Activated T-cell treated with anti-CD3 and anti-CD28 coated beads, Interleukin-2, amount 50 U/mL, for 1 hour (primary cell): ENCODE measurements around the gene NR2F1-AS1.
"Not testable (repeated sequence)": the region's sequence is repeated elsewhere in the genome, so short reads cannot be mapped to it uniquely, and the experiment has no call there.

Experiments used
- DNase-seq: peaks from one replicate; pipeline ENCODE4 v3.0.0-alpha.2; 2020

The NR2F1-AS1 gene

DNA sequence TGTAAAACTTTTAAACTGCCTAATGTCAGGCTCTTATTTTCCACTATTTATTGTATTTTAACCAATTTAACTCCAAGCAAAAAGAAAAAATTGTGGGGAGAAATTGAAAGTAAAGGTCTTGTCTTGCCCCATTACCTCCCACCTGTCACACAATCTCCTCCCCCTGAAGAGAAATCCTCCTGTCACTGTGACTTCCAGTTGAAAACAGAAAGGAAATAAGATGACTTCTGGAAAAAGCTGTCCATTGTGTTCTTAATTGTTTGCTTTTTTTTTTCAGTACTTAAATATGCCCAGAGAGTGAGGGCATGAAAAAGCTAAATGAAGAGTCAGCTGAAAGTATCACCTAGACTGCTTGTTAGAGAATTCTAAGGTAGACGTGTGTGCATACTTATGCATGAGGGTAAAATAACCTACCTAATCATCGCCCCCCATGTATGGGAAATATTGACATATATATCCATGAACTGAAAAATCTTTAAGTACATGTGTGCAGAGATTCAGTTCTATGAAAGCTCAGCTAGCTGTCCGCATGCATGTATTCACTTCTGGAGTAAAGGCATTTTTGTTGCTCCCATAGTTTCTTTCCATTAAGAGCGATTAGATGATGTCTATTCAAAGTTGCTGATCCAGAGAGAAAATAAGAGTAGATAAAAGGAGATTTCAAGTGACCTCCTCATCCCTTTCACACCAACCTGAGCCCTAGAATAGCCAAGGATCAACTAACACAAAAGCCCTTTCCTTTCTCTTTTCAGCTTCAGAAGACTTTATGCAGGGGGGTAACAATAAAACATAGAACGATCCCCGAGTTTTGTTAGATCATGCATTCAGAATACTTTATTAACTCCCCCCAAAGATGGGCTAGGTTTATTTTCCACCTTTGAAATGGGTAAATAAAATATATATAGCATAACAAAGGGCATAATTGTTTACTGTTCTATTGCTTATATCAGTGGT, 5.3 kb downstream of the NR2F1-AS1 start:
- no peak for DNase-seq

DNA sequence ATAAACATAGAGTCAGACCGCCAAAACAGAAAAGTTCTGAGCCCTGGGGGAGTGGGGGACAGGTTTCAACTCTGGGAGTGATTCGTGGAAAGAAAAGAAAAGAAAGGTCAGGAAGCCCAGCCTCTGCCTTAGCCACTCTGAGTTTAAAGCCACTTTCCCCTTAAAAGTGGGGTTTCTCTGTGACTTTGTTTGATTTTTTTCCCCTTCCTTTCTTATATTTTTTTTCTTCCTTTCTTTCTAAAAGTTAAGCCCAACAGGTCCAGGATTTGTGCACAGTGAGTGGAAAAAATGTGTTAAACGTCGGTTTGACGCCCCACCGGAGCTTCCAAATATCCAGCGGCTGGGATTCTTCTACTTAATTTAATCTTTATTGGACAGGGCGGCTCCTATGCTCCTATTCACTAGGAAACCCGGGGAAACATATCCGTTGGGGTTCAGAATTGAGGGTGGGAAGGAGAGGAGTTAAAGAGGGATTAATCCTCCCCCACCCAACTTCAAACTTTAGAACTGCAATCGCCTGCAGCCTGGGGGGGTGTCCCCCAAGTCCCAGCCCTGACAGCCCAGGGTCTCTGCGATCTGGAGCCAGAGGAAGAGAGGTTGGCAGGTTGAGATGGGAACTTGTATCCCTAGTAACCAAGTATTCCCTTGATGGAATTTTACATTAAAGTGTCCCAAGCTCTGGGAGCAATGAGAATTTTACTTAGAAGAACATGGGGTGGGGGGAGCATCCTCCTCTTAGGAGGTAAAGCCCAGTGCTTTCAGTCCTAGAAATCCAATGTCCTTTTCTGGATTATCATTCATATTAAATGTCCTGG, 6.3 kb downstream of the NR2F1-AS1 start:
- no peak for DNase-seq

DNA sequence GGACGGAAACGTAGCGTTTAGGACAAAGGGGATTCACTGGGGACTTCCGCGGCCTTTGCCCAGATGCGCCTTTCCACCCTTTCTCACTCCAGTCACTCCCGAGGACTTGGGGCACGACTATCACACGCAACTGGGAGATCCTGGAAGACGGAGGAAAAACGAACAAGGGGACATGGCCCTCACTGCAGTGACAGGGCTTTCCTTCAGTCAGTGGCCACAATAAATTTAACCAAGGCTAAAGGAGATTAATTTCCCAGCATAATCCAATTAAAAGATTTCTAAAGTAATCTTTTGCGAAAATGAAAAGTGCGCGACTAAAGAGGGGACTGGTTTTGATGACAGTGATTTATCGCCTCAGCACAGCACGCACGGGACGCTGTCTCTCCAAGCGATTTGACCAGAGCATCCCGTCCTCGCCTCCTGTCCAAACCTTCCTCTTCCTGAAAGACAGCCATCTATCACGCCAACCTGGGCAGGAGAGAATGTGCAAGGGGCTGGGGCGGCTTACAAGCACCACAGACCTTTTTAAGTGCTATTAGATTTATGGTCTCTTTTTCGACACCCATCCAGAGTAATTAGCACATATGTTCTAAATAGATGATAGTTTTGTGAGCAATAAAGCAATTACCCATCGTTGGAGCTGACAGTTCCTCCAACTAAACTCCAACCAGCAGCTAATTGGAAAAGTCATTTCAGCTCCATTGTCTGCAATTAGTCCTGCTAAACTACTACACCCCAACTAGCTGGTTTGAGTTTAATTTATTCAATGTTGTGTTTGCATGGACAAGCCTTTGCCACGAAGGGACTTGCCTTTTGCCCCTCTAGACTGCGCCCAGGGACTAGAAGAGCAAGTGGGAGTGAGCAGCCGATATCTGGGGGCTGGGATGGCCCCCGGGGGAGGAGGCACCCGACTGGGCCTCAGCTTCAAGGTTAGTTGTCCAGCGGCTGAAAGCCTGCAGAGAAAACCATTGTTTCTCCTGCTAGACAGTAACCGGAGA, 7.4 kb downstream of the NR2F1-AS1 start:
- DNase-seq = no peak

DNA sequence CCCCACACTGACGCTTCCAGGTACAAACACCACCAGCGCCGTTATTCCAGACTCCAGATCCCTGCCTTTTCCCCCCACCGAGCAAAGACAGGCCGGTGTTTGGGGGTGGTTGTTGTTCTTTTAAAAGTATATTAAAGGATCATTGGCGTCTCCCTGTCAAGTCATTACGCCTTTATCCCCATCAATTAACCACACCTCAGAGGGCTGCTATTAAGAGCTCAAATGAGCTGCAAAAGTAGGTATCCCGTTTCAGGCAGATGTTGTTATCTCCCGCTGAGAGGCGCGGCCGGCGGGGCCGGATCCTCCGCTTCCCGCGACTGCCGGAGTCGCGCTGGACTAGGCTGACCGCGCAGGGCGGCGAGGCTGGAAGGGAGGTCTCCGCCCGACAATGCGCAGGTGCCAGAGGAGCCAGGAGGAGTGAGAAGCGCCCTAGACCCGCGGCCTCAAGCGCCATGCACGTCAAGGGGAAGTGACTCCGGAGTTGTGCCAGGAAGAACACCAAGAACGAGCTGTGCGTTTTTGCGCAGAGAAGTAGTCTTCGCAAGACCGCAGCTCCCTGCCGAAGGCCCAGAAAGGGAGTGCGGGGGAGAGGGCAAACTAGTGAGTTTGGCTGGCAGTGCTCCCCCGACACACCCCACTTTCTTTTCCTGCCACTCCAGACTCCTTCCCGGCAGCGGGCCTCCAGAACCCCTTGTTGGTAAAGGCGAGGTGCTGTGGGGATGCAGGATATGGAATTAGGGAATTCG, 8.2 kb downstream of the NR2F1-AS1 start:
- DNase-seq = no peak

DNA sequence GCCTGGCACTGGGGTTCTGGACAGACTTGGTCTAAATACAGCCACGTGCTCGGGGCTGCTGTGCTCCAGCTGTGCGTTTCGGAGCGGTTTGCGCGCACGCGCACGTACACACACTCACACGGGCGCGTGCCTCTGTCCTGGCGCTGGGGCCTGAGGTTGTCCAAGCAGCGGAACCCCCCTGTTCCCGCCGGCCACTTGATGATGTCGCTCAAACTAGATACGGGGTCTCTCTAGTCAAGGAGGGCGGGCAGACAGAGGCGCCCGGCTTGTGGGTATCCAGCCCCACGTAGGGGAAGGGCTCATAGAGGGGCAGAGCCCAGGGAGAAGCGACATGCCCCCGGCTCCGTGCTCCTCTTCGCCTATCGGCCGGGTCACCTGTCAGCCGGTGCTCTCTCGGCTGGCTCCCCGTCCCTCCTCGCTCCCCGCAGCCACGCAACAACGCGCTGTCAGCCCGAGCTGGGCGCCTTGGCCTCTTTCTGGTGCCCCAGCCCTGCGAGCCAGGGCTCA, 8.9 kb downstream of the NR2F1-AS1 start:
- DNase-seq = no peak

DNA sequence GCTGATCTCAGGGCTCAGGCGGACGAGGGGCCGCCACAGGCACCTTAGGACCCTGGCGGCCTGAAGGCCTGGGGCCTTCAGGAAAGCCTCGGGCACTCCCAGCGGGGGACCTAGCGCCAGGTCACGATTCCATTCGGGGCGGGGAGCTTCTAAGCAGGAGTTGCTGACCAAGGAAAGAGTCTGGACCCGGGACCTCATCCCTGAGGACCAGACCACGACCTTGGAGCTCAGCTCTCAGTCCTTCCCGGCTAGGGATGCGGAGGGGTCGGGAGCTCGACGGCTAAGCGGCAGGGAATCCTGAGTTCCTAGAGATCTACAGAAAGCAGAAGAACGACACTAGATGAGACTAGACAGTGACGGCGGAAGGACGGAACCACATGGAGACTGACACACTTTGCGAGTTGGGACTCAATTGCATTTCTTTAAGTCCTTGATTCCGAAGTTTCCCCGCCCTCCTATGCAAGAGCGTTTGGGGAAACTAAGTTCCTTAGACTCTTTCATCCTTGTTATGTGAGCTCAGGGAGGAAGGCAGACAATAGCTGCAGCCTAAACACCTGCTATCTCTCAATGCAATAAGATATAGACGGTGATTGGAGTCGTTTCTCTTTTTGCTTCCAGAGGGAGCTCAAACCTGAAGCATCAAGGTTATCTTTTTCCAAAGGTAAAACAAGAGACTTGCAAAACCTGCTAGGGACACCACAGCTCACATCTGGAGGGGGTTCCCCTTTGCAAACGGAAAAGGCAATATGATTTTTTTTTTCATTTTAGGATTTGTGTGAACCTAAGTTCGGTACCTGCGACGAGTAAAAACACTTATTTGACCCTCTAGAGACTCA, 9.7 kb downstream of the NR2F1-AS1 start:
- DNase-seq = no peak

DNA sequence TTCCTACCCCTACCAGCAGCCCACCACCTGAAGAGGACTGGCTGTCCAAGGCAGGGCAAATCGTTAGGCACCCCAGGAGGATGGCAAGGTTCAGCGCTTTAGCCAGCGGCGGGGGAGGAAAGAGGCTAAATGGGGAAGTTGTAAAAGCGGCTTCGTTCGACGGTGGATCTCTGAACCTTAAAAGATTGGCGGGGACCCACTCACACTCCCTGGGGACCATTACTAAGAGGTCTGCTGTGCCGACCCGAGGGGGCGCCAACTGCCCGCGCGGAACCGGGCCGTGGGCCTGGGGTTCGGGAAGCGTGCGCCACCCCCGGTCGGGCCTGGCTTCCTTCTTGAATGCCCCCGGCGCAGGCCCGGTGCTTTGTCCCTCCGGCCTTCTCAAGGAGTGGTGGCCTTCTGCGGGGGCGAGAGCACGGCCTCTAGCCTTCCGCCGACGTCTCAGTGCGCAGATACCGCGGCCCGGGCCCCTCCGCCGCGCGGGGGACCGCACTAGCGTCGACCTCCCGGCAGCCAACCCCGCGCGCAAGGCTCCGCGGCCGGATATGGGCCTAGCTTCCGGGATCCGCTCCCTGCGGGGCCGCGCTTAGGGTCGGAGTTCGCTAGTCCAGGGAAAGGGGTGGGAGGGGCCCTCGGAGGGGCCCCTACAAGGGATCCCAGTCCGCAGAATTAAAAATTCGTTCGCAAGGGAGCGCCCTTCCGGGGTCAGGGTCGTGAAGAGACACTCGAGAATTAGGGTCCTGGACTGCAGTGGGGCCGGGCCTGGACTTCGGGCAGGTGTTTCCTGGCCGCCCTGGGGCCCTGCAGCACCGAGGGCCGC, 10.5 kb downstream of the NR2F1-AS1 start:
- DNase-seq = no peak

DNA sequence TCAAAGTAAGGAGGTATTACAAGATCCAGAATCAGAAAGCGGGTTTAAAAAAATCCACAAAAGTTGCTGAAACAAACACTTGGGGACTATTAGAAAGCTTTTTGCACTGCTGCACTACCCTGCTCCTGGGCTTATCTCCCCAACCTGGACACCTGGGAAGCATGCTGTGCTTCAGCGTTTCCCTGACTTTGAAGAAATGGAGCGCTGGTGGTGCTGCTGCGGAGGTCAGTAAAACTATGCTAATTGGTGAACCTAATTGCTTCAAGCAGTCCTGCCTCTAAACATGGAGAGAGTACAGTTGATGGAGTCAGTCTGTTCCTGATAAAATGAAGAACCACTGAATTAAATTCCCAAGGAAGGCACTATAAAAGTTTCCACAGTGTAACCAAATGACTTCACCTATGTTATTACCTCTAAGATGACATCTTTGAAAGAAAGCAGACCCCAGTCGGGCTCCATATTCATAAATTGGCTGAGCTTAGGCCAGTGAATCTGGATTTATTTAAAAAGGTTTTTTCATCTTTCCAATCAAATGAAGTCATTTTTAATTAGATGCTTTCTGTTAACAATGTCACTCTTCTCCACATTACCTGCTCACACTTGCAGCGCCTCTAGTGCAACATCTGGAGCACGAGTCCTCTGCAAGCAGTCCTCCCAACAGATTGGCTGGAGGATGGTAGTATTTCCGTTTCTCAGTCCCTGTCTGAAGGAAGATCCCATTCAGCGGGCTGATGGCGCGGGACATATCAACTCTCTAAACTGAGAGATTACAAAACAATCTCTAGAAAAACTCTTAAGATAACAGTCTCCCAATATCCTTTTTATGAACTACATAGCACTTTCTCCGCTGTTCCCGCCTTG, 11.5 kb downstream of the NR2F1-AS1 start:
- DNase-seq = no peak

DNA sequence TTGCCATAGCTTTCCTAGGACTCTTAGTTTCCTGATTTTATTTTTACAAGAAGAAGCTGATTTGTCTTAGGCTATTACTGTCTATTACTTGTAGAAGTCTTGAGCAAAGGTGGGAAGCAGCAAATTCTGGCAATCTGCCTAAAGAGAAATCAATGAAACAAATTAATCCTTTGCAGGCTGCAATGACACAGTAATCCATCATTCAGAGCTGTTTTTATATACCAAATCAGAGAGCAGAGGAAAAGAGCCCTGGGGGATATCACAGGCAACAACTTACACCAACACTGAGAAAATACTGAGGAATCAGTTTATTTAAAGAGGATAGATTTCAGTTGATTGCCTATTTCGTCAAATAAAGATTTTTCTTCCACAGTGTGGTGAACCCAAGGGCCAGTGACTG, 13.6 kb downstream of the NR2F1-AS1 start:
- DNase-seq = no peak

DNA sequence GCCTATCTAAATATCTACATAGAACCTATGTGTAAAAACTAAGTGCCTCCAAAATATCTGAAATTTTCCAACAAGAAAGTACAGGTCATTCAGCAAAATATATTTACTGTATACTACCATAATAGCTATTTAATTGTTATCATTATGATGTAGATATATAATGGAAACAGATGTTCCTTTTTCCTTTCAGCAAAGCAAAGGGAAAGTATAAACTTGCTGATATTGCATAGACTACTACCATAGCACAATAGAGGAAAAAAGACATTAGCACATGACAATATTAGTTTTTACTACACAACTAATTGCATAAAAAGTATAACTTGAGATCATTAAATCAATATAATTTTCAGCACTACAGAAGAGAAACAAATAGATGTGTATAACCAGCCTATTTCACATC, 14.9 kb downstream of the NR2F1-AS1 start:
- DNase-seq = no peak

DNA sequence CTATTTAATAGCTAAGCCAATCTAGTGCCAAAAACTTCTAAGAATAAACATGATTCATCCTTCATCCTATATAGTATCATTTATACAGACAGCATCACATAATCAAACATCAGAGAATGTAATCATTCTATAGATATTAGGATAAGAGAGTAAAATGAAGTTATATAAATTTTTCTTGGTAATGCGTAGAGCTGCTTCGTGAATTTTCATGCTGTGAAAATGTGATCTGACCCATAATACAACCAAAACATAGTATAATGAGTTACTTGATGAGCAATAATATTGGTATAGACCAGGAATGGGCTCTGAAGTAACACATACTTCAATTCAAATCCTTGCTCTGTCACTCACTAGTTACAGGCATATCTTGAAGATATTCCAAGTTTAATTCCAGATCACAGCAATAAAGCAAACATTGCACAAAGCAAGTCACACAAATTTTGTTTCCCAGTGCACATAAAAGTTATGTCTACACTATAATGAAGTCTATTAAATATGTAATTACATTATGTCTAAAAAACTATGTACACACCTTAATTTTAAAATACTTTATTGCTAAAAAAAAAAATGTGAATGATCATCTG, 23.9 kb downstream of the NR2F1-AS1 start:
- no peak for DNase-seq

DNA sequence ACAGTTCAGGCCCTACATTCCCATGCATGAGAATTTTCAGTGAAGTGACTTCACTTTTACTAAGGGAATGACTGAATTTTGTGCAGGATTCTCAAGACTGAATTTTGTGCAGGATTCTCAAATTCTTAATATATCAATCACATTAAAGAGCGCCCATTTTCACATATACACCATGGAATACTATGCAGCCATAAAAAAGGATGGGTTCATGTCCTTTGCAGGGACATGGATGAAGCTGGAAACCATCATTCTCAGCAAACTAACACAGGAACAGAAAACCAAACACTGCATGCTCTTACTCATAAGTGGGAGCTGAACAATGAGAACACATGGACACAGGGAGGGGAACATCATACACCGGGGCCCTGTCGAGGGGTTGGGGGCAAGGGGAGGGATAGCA, 31.4 kb downstream of the NR2F1-AS1 start:
- DNase-seq = not testable (repeated sequence)

DNA sequence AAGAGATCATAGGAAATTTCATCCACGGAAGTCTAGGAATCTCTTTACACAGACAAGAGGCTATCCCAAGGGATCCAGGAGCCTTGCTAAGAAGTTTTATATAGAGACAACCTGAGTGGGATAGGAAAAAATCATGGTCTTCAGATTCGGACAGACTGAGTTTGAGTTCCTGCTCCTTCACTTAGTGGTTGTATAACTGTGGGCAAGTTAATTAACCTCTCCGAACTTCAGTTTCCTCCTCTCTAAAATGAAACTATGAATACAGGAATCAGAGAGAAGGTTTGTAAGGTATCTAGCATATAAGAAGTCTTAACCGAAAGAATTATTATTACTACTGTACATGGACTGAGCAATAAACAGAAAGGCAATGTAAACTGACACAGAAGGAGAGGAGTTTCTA, 35.1 kb downstream of the NR2F1-AS1 start:
- no peak for DNase-seq

DNA sequence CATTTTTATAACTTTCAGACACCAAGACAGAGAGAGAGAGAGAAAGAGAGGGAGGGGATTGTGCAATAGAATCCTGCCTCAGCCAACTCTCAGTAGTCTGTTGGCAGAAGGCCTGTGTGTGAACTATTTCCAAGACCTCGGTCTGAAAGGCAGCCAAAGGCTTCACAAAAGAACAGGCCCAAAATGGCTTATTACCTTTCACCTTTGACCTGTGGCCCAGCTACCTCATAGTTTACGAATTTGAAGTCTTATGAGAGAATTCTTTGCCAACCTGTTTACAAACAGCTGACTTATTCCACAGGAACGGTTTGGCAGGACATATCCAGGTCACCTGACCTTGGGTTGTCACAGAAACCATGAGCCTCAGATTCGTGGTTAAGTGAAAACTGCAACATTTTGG, 48.6 kb downstream of the NR2F1-AS1 start:
- DNase-seq = no peak

DNA sequence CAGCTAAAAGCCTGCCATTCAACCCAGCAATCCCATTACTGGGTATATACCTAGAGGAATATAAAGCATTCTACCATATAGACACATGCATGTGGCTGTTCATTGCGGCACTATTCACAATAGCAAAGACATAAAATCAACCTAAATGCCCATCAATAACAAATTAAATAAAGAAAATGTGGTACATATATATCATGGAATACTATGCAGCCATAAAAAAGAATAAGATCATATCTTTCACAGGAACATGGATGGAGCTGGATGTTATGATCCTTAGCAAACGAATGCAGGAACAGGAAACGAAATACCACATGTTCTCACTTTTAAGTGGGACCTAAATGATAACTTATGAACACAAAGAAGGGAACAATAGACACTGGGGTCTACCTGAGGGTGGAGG, 59.2 kb downstream of the NR2F1-AS1 start:
- not testable (repeated sequence) for DNase-seq

DNA sequence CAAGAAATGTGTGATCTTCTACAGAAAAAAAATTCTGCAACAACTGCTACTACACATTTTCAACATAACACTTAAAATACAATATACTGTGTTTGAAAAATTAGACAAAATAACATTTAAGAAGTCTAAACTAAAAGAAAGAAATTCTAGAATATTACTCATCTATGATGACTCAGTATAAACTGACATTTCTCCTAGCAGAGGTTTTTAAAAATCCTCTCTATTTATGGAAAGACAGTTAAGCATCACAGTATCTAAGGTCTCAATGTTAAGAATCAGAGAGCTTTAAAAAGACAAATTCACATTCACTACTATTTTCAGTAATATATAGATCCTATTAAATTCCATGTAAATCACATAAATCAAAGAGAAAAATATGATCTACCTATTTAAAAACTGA, 61.3 kb downstream of the NR2F1-AS1 start:
- DNase-seq = no peak

DNA sequence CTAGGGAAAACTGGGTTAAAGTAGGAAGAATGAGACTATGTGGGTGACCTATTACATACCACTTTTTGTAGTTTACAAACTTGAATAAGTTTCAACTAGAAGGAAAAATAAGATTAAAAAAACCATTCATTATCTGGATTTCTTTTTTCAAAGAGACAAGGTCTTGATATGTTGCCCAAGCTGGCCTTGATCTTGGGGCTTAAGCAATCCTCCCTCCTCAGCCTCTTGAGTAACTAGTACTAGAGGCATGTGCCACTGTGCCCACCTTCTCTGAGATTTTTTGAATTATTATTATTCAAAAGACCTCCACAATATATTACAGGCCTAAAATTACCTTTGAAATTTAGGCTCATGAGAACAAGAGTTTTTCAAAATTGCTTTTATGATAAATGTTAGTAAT, 63.2 kb downstream of the NR2F1-AS1 start:
- DNase-seq = no peak

DNA sequence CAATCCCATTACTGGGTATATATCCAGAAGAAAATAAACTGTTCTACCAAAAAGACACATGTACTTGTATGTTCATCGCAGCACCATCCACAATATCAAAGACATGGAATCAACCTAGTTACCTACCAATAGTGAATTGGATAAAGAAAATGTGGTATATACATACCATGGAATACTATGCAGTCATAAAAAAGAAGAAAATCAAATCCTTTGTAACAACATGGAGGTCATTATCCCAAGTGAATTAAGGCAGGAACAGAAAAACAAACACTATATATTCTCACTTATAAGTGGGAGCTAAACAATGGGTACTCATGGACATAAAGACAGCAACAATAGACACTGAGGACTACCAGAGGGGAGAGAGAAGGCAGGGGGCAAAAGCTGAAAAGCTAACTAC, 67.7 kb downstream of the NR2F1-AS1 start:
- no peak for DNase-seq
